GM19035 (cell line): ENCODE results near the gene ARHGEF38.

Source experiments
- ATAC-seq: cut with Tn5 transposase; IDR thresholded peaks from one replicate; pipeline ENCODE4 v1.9.1; 2021; ENCODE audit not compliant: unreplicated experiment

ARHGEF38 gene

GRCh38 chr4:105556206-105556605, 3.8 kb downstream of the ARHGEF38 start:
- ATAC-seq = no peak

GRCh38 chr4:105558277-105558676, 5.9 kb downstream of the ARHGEF38 start:
- no peak for ATAC-seq

GRCh38 chr4:105560421-105560848, 8.0 kb downstream of the ARHGEF38 start:
- ATAC-seq = no peak

GRCh38 chr4:105563352-105563751, 10.9 kb downstream of the ARHGEF38 start:
- no peak for ATAC-seq

- no peak for ATAC-seq
Observed at GRCh38 chr4:105568584-105568983, 16.2 kb downstream of the ARHGEF38 start.

GRCh38 chr4:105569057-105569865, 16.8 kb downstream of the ARHGEF38 start:
- no peak for ATAC-seq

- no peak for ATAC-seq
Observed at GRCh38 chr4:105569866-105570236, 17.4 kb downstream of the ARHGEF38 start.

GRCh38 chr4:105572296-105572695, 19.9 kb downstream of the ARHGEF38 start:
- no peak for ATAC-seq

GRCh38 chr4:105586638-105587328, 34.4 kb downstream of the ARHGEF38 start:
- ATAC-seq = no peak

GRCh38 chr4:105587841-105588240, 35.4 kb downstream of the ARHGEF38 start:
- no peak for ATAC-seq

- no peak for ATAC-seq
Observed at GRCh38 chr4:105588252-105588651, 35.8 kb downstream of the ARHGEF38 start.

- ATAC-seq = no peak
Observed at GRCh38 chr4:105591573-105591972, 39.2 kb downstream of the ARHGEF38 start.

- peak; percentile 83 for ATAC-seq
Observed at GRCh38 chr4:105594099-105595010, 41.9 kb downstream of the ARHGEF38 start.

GRCh38 chr4:105596684-105597083, 44.3 kb downstream of the ARHGEF38 start:
- no peak for ATAC-seq

- no peak for ATAC-seq
Observed at GRCh38 chr4:105598052-105598451, 45.6 kb downstream of the ARHGEF38 start.

- ATAC-seq = no peak
Observed at GRCh38 chr4:105598787-105599186, 46.4 kb downstream of the ARHGEF38 start.

GRCh38 chr4:105599482-105599881, 47.1 kb downstream of the ARHGEF38 start:
- no peak for ATAC-seq

GRCh38 chr4:105599932-105600655, 47.7 kb downstream of the ARHGEF38 start:
- no peak for ATAC-seq

- ATAC-seq = no peak
Observed at GRCh38 chr4:105600951-105601350, 48.5 kb downstream of the ARHGEF38 start.

GRCh38 chr4:105601406-105601805, 49.0 kb downstream of the ARHGEF38 start:
- ATAC-seq = no peak

GRCh38 chr4:105603158-105603557, 50.7 kb downstream of the ARHGEF38 start:
- ATAC-seq = no peak
